GM18867 (cell line): ENCODE data around the gene TOP3B.

Source experiments
- ATAC-seq: cut with Tn5 transposase; IDR thresholded peaks from one replicate; pipeline ENCODE4 v1.9.1; 2021; ENCODE audit warnings: mild to moderate bottlenecking, moderate library complexity; ENCODE audit not compliant: unreplicated experiment

TOP3B gene

GRCh38 chr22:21982338-21982965, at the start of gene TOP3B:
TOP3B (minus strand) TSS chr22:21982787; CDS start chr22:21975709, 7,078 bp downstream.
- ATAC-seq: no peak

GRCh38 chr22:22031183-22031945, 48.8 kb upstream of the TOP3B start:
- no peak for ATAC-seq

- ATAC-seq: peak; percentile 66
Observed at GRCh38 chr22:22030493-22031182, 48.1 kb upstream of the TOP3B start.

GRCh38 chr22:22027955-22028354, 45.4 kb upstream of the TOP3B start:
- no peak for ATAC-seq

GRCh38 chr22:22026157-22026831, 43.7 kb upstream of the TOP3B start:
- no peak for ATAC-seq

GRCh38 chr22:22025320-22026156, 43.0 kb upstream of the TOP3B start:
- ATAC-seq: no peak

- ATAC-seq: no peak
Observed at GRCh38 chr22:22024440-22024839, 41.9 kb upstream of the TOP3B start.

- no peak for ATAC-seq
Observed at GRCh38 chr22:22023581-22024137, 41.1 kb upstream of the TOP3B start.

- no peak for ATAC-seq
Observed at GRCh38 chr22:22022947-22023534, 40.5 kb upstream of the TOP3B start.

- no peak for ATAC-seq
Observed at GRCh38 chr22:22022255-22022840, 39.8 kb upstream of the TOP3B start.

GRCh38 chr22:22021162-22021750, 38.7 kb upstream of the TOP3B start:
- no peak for ATAC-seq

GRCh38 chr22:22020425-22020852, 37.9 kb upstream of the TOP3B start:
- no peak for ATAC-seq

GRCh38 chr22:22019659-22020424, 37.3 kb upstream of the TOP3B start:
- ATAC-seq: no peak

GRCh38 chr22:22018825-22019658, 36.5 kb upstream of the TOP3B start:
- no peak for ATAC-seq

GRCh38 chr22:22015631-22016030, 33.0 kb upstream of the TOP3B start:
- no peak for ATAC-seq

GRCh38 chr22:22014285-22014659, 31.7 kb upstream of the TOP3B start:
- ATAC-seq: no peak

- ATAC-seq: no peak
Observed at GRCh38 chr22:22013559-22014284, 31.1 kb upstream of the TOP3B start.
